ENCODE data around the gene TIGD4. TPM values are rescaled to one million over a fixed set of nuclear protein-coding genes. Genes with fewer than 3 reads are reported as not detected.

TIGD4 gene
- total and polyA plus RNA-seq, 2 of the 13 experiments (the other 11 are each of a cell fraction or from before 2014, with no cell fraction given): 0.15 to 0.62 TPM

DNA sequence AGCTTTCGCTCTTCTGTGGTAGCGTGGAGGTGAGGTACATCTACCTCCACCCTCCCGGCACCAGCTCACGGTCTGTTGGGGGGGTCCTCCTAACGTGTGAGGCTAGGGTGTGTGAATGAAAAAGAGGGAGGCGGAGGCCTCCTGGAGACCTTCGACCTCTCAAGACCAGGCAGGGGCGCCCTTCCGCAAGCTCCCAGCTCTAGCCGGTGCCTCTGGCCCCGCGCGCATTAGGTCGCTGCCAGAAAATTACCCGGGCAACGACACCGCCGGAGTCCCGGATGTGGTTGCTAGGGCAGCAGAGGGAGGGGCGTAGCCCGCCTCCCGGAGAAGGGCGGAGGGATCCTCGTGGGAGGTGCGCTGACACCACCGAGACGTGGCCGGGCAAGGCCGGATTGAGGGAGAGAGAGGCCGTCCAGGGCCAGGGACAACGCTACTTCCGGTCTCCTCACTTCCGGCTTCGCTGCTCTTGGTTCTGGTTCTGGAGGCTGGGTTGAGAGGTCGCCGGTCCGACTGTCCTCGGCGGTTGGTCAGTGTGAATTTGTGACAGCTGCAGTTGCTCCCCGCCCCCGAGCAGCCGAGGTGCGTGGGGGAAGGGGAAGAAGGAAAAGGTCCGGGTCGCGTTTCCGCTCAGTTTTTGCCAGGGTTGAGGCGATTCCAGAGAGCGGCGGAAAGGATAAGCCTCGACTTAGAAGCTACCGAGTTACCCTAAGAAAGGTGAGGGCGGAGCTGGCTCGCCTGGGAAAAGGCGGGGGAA, at the start of gene TIGD4, which contains the start of gene ARFIP1 (continued):
- TF ChIP-seq TCF12 (IDR thresholded peaks at IDR 0.05): no peak
- no peak for TF ChIP-seq TCF12 (CRISPR knock-in tag; IDR thresholded peaks at IDR 0.05)
- 0 out of 2 replicates have a peak, but pooled peaks have one; percentile 26 for TF ChIP-seq ZNF160 (CRISPR knock-in tag; IDR thresholded peaks at IDR 0.05)
- TF ChIP-seq, protein P1, sequence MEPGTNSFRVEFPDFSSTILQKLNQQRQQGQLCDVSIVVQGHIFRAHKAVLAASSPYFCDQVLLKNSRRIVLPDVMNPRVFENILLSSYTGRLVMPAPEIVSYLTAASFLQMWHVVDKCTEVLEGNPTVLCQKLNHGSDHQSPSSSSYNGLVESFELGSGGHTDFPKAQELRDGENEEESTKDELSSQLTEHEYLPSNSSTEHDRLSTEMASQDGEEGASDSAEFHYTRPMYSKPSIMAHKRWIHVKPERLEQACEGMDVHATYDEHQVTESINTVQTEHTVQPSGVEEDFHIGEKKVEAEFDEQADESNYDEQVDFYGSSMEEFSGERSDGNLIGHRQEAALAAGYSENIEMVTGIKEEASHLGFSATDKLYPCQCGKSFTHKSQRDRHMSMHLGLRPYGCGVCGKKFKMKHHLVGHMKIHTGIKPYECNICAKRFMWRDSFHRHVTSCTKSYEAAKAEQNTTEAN (CRISPR knock-in tag; conservative IDR thresholded peaks at IDR 0.05): peak; percentile 58; the same call in 1 of the 2 replicates
- TF ChIP-seq, protein P2, sequence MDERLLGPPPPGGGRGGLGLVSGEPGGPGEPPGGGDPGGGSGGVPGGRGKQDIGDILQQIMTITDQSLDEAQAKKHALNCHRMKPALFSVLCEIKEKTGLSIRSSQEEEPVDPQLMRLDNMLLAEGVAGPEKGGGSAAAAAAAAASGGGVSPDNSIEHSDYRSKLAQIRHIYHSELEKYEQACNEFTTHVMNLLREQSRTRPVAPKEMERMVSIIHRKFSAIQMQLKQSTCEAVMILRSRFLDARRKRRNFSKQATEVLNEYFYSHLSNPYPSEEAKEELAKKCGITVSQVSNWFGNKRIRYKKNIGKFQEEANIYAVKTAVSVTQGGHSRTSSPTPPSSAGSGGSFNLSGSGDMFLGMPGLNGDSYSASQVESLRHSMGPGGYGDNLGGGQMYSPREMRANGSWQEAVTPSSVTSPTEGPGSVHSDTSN (CRISPR knock-in tag; IDR thresholded peaks at IDR 0.05): no peak
- TF ChIP-seq, protein P3, sequence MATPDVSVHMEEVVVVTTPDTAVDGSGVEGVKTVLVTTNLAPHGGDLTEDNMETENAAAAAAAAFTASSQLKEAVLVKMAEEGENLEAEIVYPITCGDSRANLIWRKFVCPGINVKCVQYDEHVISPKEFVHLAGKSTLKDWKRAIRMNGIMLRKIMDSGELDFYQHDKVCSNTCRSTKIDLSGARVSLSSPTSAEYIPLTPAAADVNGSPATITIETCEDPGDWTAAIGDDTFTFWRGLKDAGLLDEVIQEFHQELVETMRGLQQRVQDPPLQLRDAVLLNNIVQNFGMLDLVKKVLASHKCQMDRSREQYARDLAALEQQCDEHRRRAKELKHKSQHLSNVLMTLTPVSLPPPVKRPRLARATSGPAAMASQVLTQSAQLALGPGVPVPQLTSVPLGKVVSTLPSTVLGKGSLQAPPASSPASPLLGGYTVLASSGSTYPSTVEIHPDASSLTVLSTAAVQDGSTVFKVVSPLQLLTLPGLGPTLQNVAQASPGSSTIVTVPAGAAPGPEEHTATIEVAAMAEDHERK (CRISPR knock-in tag; IDR thresholded peaks at IDR 0.05; ENCODE audit: low read depth): no peak; the same call in 1 of the 2 replicates
- TF ChIP-seq PHF8 (CRISPR knock-in tag; IDR thresholded peaks at IDR 0.05): peak; percentile 78
- TF ChIP-seq ZNF33B (CRISPR knock-in tag; IDR thresholded peaks at IDR 0.05): no peak
- TF ChIP-seq AKAP8 (CRISPR knock-in tag; IDR thresholded peaks at IDR 0.05): 0 out of 2 replicates have a peak, but pooled peaks have one; percentile 29
- TF ChIP-seq ZFP90 (CRISPR knock-in tag; IDR thresholded peaks at IDR 0.05; ENCODE audit: borderline replicate concordance): peak; percentile 81; the same call in 1 of the 2 replicates
- TF ChIP-seq ZNF292 (CRISPR knock-in tag; IDR thresholded peaks at IDR 0.05; ENCODE audit: borderline replicate concordance, low read depth): no peak
- TF ChIP-seq ZNF350 (CRISPR knock-in tag; IDR thresholded peaks at IDR 0.05; ENCODE audit: borderline replicate concordance, low read depth): peak; percentile 76
- no peak for TF ChIP-seq PPARG (CRISPR knock-in tag; conservative IDR thresholded peaks at IDR 0.05)
- TF ChIP-seq MED8 (CRISPR knock-in tag; IDR thresholded peaks at IDR 0.05; ENCODE audit: insufficient replicate concordance): peak; percentile 33
- TF ChIP-seq KAT7 (CRISPR knock-in tag; IDR thresholded peaks at IDR 0.05; ENCODE audit: borderline replicate concordance): no peak; the same call in 1 of the 2 replicates
- peak; percentile 93 for TF ChIP-seq NR2C2 (CRISPR knock-in tag; IDR thresholded peaks at IDR 0.05; ENCODE audit: borderline replicate concordance)
- TF ChIP-seq, protein P4, sequence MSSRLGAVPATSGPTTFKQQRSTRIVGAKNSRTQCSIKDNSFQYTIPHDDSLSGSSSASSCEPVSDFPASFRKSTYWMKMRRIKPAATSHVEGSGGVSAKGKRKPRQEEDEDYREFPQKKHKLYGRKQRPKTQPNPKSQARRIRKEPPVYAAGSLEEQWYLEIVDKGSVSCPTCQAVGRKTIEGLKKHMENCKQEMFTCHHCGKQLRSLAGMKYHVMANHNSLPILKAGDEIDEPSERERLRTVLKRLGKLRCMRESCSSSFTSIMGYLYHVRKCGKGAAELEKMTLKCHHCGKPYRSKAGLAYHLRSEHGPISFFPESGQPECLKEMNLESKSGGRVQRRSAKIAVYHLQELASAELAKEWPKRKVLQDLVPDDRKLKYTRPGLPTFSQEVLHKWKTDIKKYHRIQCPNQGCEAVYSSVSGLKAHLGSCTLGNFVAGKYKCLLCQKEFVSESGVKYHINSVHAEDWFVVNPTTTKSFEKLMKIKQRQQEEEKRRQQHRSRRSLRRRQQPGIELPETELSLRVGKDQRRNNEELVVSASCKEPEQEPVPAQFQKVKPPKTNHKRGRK (CRISPR knock-in tag; IDR thresholded peaks at IDR 0.05): no peak
- TF ChIP-seq, protein P5, sequence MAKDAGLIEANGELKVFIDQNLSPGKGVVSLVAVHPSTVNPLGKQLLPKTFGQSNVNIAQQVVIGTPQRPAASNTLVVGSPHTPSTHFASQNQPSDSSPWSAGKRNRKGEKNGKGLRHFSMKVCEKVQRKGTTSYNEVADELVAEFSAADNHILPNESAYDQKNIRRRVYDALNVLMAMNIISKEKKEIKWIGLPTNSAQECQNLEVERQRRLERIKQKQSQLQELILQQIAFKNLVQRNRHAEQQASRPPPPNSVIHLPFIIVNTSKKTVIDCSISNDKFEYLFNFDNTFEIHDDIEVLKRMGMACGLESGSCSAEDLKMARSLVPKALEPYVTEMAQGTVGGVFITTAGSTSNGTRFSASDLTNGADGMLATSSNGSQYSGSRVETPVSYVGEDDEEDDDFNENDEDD (CRISPR knock-in tag; IDR thresholded peaks at IDR 0.05; ENCODE audit: borderline replicate concordance): no peak
- TF ChIP-seq SYNCRIP (IDR thresholded peaks at IDR 0.05; ENCODE audit: insufficient read depth, low read depth, low read length): no peak
- no peak for TF ChIP-seq SRSF9 (IDR thresholded peaks at IDR 0.05; ENCODE audit: borderline replicate concordance, insufficient read depth, low read depth, low read length, poor library complexity, severe bottlenecking)
- TF ChIP-seq FOXK1 (CRISPR knock-in tag; IDR thresholded peaks at IDR 0.05; ENCODE audit: borderline replicate concordance, low read depth): peak; percentile 66; the same call in 1 of the 2 replicates
- TF ChIP-seq TBX2 (CRISPR knock-in tag; IDR thresholded peaks at IDR 0.05; ENCODE audit: borderline replicate concordance): peak; percentile 93
